ENCODE measurements around the gene CHST11. TPM values are rescaled to one million over a fixed set of nuclear protein-coding genes. Genes with fewer than 3 reads are reported as not detected.
"Not testable (repeated sequence)": the region's sequence is repeated elsewhere in the genome, so short reads cannot be mapped to it uniquely, and the experiment has no call there.

CHST11 gene
- total RNA-seq, 4 donors from 2014 or later, result 20.8 to 56.7 (median 26.5) TPM

DNA sequence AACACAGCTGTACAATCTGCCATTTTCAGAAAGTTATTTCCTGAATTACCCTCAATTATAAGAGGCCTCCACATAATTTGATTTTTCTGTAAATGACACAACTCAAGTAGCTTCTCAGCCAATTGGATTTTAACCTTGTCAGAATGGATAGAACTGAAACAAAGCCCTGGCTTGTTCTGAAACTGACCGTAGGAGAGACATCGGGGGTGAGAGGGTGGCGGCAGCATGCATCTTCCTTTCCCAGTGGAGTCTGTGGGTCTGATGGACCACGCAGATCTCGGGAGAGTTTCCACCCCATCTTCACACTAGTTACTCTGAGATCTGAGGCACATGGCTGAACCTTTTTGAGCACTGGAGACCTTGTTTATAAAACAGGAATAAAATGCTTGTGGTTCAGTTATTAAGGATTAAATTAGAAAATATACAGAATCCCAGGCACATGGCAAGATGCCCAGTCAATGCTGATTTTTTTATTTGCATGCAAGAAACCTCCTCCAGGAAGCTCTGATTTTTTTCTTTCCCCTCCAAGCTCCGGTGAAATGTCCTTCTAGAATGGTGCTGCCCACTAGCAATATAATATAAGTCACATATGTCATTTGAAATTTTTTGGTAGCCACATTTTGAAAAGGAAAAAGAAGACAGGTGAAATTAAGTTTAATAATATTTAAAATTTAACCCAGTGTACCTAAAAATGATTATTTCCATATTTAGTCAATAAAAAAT is 153.9 kb downstream of the CHST11 start:
- DNase-seq (ENCODE audit: low spot score in 2 of 2), result no peak
- Histone ChIP-seq H3K27ac (no peak overlapping the region), H3K27me3 (no peaks in the 10 kb centered on the region), H3K36me3 (no peaks in the 10 kb centered on the region), H3K9me3 (no peaks in the 10 kb centered on the region), H3K4me1 (peaks cover 0 to 11% (median 5%) of the 10 kb centered on the region in 4 donors), H3K4me3 (no peak overlapping the region)
- TF ChIP-seq CTCF (IDR thresholded peaks at IDR 0.05), result no peak
- TF ChIP-seq EP300 (IDR thresholded peaks at IDR 0.05), result no peak
- no peak for TF ChIP-seq POLR2A (IDR thresholded peaks at IDR 0.05)
- 64 to 69% methylated on average over 6 of the region's 6 CpGs for WGBS, 2 donors

DNA sequence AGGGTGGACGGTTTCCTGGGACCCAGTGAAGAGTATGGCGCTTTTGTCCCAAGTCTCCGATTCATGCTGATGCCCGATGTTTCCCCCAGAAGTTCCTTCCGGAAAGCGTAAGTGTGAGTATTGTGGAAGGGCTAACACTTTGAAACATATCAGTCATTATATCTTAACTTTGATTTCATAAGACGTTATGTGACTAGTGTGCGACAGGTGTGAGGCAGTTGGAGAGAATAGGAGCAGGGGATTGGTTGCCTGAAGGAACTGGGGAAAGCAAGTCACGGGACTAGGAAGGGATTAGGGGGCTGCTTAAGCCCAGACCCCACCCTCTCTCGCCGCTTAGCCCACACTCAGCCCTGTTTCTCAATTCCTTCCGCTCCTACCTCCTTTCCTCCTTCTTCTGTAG is 154.9 kb downstream of the CHST11 start:
- DNase-seq (ENCODE audit: low spot score in 2 of 2), result no peak
- no peaks in the 10 kb centered on the region for H3K27me3 ChIP-seq
- H3K36me3 ChIP-seq, result no peaks in the 10 kb centered on the region
- H3K4me3 ChIP-seq, result no peak overlapping the region
- TF ChIP-seq POLR2A (IDR thresholded peaks at IDR 0.05), result no peak
- TF ChIP-seq EP300 (IDR thresholded peaks at IDR 0.05), result no peak
- no peak for TF ChIP-seq CTCF (IDR thresholded peaks at IDR 0.05)
- H3K4me1 ChIP-seq, result peaks cover 0 to 1% (median under 1%) of the 10 kb centered on the region in 4 donors
- no peaks in the 10 kb centered on the region for H3K9me3 ChIP-seq
- H3K27ac ChIP-seq, result no peak overlapping the region
- 96 to 99% methylated on average over 12 of the region's 12 CpGs for WGBS, 2 donors

GRCh38 chr12:104613372-104613771 is 156.6 kb downstream of the CHST11 start:
- WGBS, 2 donors, result 92 to 95% methylated on average over 3 of the region's 3 CpGs

DNA sequence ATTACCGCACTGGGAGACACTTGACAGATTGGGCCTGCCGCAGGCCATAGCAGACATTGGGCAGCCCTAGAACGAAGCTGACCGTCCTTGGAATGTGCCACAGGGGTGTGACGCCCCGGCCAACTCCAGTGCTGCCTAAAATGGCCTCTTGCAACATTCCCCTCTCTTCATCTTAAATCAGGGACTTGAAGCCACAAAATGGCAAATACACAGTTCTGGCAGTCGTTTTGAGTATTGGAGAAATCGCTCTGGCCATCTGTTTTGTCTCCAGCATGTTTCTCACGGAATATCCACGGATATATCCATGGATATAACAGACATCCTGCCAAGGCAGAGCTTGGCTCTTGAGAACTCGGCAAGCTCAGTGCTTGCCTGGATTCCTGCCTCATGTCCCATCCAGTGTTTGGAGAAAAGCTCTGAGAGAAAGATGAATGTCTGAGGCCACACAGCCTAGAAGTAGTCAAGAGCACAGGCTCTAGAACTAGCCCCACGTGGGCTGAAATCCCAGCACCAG is 158.4 kb downstream of the CHST11 start:
- TF ChIP-seq POLR2A (IDR thresholded peaks at IDR 0.05) (no peak), EP300 (IDR thresholded peaks at IDR 0.05) (no peak), CTCF (IDR thresholded peaks at IDR 0.05) (no peak)
- no peak for DNase-seq (ENCODE audit: low spot score in 2 of 2)
- WGBS, 2 donors, result 68 to 77% methylated on average over 12 of the region's 12 CpGs
- H3K4me3 ChIP-seq, result no peak overlapping the region
- H3K36me3 ChIP-seq, result no peaks in the 10 kb centered on the region
- no peak overlapping the region for H3K27ac ChIP-seq
- H3K9me3 ChIP-seq, result no peaks in the 10 kb centered on the region
- H3K4me1 ChIP-seq, result no peaks in the 10 kb centered on the region
- H3K27me3 ChIP-seq, result no peaks in the 10 kb centered on the region

More at GRCh38 chr12:104613372-104613771, 156.6 kb downstream of the CHST11 start:
- not testable (repeated sequence) for DNase-seq (ENCODE audit: low spot score in 2 of 2); H3K27ac ChIP-seq; H3K4me3 ChIP-seq; H3K4me1 ChIP-seq; H3K27me3 ChIP-seq; H3K36me3 ChIP-seq; H3K9me3 ChIP-seq

GRCh38 chr12:104618691-104619090 is 161.9 kb downstream of the CHST11 start:
- H3K27ac ChIP-seq, result no peak overlapping the region
- TF ChIP-seq EP300 (IDR thresholded peaks at IDR 0.05) (no peak), CTCF (IDR thresholded peaks at IDR 0.05) (no peak), POLR2A (IDR thresholded peaks at IDR 0.05) (no peak)
- no peaks in the 10 kb centered on the region for H3K9me3 ChIP-seq
- WGBS, 2 donors, result 85 to 91% methylated on average over 5 of the region's 5 CpGs
- no peaks in the 10 kb centered on the region for H3K36me3 ChIP-seq
- H3K4me1 ChIP-seq, result peaks cover 0 to 9% (median 0%) of the 10 kb centered on the region in 4 donors
- H3K4me3 ChIP-seq, result no peak overlapping the region
- no peaks in the 10 kb centered on the region for H3K27me3 ChIP-seq
- no peak for DNase-seq (ENCODE audit: low spot score in 2 of 2)
